ENCODE measurements around the gene SERTAD3. TPM values are rescaled to one million over a fixed set of nuclear protein-coding genes. Genes with fewer than 3 reads are reported as not detected.
"Not testable (repeated sequence)": the region's sequence is repeated elsewhere in the genome, so short reads cannot be mapped to it uniquely, and the experiment has no call there.

SERTAD3 gene
- total RNA-seq, 2 experiments from 2014 or later: 6.0 to 6.8 TPM

- ChIA-PET POLR2A (interaction anchor here (0.6 to 1.1 kb wide), 2 partner anchors 12 to 73 kb away, joined by 3 to 4 read pairs; no protein-coding TSS in a partner anchor), CTCF (interaction anchor here (0.7 to 1.2 kb wide), 2 partner anchors 9 to 12 kb away, joined by 3 to 4 read pairs; no protein-coding TSS in a partner anchor)
Measured at GRCh38 chr19:40438284-40438683, 5.9 kb downstream of the SERTAD3 start.

- POLR2A ChIA-PET: no interaction called here
- CTCF ChIA-PET: interaction anchor here (4.2 kb wide), 1 partner anchor 13 kb away, joined by 20 read pairs; no protein-coding TSS in a partner anchor
Measured at GRCh38 chr19:40433391-40434216, 10.5 kb downstream of the SERTAD3 start.

- CTCF ChIA-PET: interaction anchor here (4.2 kb wide), 1 partner anchor 12 kb away, joined by 20 read pairs; no protein-coding TSS in a partner anchor
- POLR2A ChIA-PET: not testable (repeated sequence)
Measured at GRCh38 chr19:40432760-40433159, 11.4 kb downstream of the SERTAD3 start.

GRCh38 chr19:40431698-40432097 lies 12.4 kb downstream of the SERTAD3 start:
- POLR2A ChIA-PET: no interaction called here
- CTCF ChIA-PET: interaction anchor here (1.0 to 4.2 kb wide), 2 partner anchors 11 to 23 kb away, joined by 3 to 20 read pairs; no protein-coding TSS in a partner anchor

GRCh38 chr19:40430242-40430641 lies 13.9 kb downstream of the SERTAD3 start:
- POLR2A ChIA-PET: interaction anchor here (0.6 kb wide), 1 partner anchor 11 kb away, joined by 4 read pairs; no protein-coding TSS in a partner anchor
- CTCF ChIA-PET: interaction anchor here (0.9 to 4.2 kb wide), 2 partner anchors 8 to 10 kb away, joined by 3 to 20 read pairs; no protein-coding TSS in a partner anchor

- CTCF ChIA-PET: interaction anchor here (0.6 kb wide), 1 partner anchor 337 kb away, joined by 3 read pairs; the partner anchor contains the start of gene ZNF780A
- POLR2A ChIA-PET: interaction anchor here (0.8 kb wide), 1 partner anchor 36 kb away, joined by 8 read pairs; no protein-coding TSS in a partner anchor
Measured at GRCh38 chr19:40428197-40428596, 15.9 kb downstream of the SERTAD3 start.

- CTCF ChIA-PET: interaction anchor here (0.5 to 2.3 kb wide), 8 partner anchors 13 to 282 kb away, joined by 3 to 8 read pairs (median 4); partner anchors contain the start of genes C19orf47, PLD3 and SERTAD3
- POLR2A ChIA-PET: interaction anchor here (0.7 to 2.2 kb wide), 7 partner anchors 13 to 326 kb away, joined by 3 to 15 read pairs (median 4); partner anchors contain the start of genes COQ8B, ITPKC and SERTAD3
Measured at GRCh38 chr19:40425450-40426287, 18.5 kb downstream of the SERTAD3 start, which contains the start of gene SERTAD1. TSS of gene SERTAD1 (minus strand) at chr19:40425992. CDS start at chr19:40423546, 2,446 bp downstream.

- ChIA-PET POLR2A (interaction anchor here (0.9 kb wide), 1 partner anchor 18 kb away, joined by 4 read pairs; no protein-coding TSS in a partner anchor), CTCF (interaction anchor here (1.7 kb wide), 1 partner anchor 22 kb away, joined by 4 read pairs; no protein-coding TSS in a partner anchor)
Measured at GRCh38 chr19:40424637-40425449, 19.3 kb downstream of the SERTAD3 start.

- ChIA-PET POLR2A (no interaction called here), CTCF (interaction anchor here (0.6 to 1.7 kb wide), 3 partner anchors 21 to 280 kb away, joined by 3 to 4 read pairs (median 4); no protein-coding TSS in a partner anchor)
Measured at GRCh38 chr19:40423938-40424337, 20.2 kb downstream of the SERTAD3 start.

GRCh38 chr19:40422748-40423566 lies 21.2 kb downstream of the SERTAD3 start:
- ChIA-PET CTCF (interaction anchor here (0.6 to 3.6 kb wide), 4 partner anchors 20 to 279 kb away, joined by 3 to 19 read pairs (median 4); partner anchors contain the start of gene SERTAD3), POLR2A (no interaction called here)

- CTCF ChIA-PET: interaction anchor here (2.3 to 3.6 kb wide), 2 partner anchors 10 to 22 kb away, joined by 19 to 20 read pairs; partner anchors contain the start of gene SERTAD3
- POLR2A ChIA-PET: interaction anchor here (1.9 to 2.3 kb wide), 2 partner anchors 20 to 43 kb away, joined by 9 to 12 read pairs; partner anchors contain the start of gene BLVRB
Measured at GRCh38 chr19:40421993-40422747, 22.0 kb downstream of the SERTAD3 start.

GRCh38 chr19:40420766-40421765 lies 23.1 kb downstream of the SERTAD3 start:
- ChIA-PET POLR2A (interaction anchor here (0.6 to 2.3 kb wide), 8 partner anchors 17 to 990 kb away, joined by 3 to 12 read pairs (median 4); partner anchors contain the start of genes BLVRB and SERTAD3), CTCF (interaction anchor here (0.7 to 3.6 kb wide), 27 partner anchors 10 to 275 kb away, joined by 3 to 27 read pairs (median 4); partner anchors contain the start of genes BLVRB and SERTAD3)

GRCh38 chr19:40420451-40420765 lies 23.7 kb downstream of the SERTAD3 start:
- CTCF ChIA-PET: interaction anchor here (0.7 to 3.6 kb wide), 26 partner anchors 9 to 274 kb away, joined by 3 to 27 read pairs (median 4); partner anchors contain the start of genes BLVRB and SERTAD3
- POLR2A ChIA-PET: interaction anchor here (0.6 to 2.3 kb wide), 8 partner anchors 16 to 991 kb away, joined by 3 to 12 read pairs (median 4); partner anchors contain the start of genes BLVRB and SERTAD3

GRCh38 chr19:40419780-40420179 lies 24.4 kb downstream of the SERTAD3 start:
- CTCF ChIA-PET: interaction anchor here (0.7 to 3.6 kb wide), 19 partner anchors 8 to 273 kb away, joined by 3 to 27 read pairs (median 4); partner anchors contain the start of genes BLVRB and SERTAD3
- POLR2A ChIA-PET: interaction anchor here (1.5 to 1.9 kb wide), 2 partner anchors 25 to 46 kb away, joined by 5 to 12 read pairs; partner anchors contain the start of genes BLVRB and SERTAD3

All from activated CD8-positive, alpha-beta memory T cell treated with anti-CD3 and anti-CD28 coated beads for 36 hours (primary cell).